GM18870 (cell line): ENCODE measurements around the gene NEK11.
"Not testable (repeated sequence)": the region's sequence is repeated elsewhere in the genome, so short reads cannot be mapped to it uniquely, and the experiment has no call there.

ENCODE experiments used
- ATAC-seq: cut with Tn5 transposase; IDR thresholded peaks from one replicate; pipeline ENCODE4 v1.9.1; 2021; ENCODE audit warnings: moderate library complexity; ENCODE audit not compliant: unreplicated experiment

Gene NEK11

GRCh38 chr3:131283862-131284261, 257.2 kb downstream of the NEK11 start:
- ATAC-seq, result no peak

- no peak for ATAC-seq
These were observed 257.6 kb downstream of the NEK11 start for GRCh38 chr3:131284302-131284701.

GRCh38 chr3:131285456-131285855, 258.8 kb downstream of the NEK11 start:
- ATAC-seq, result no peak

GRCh38 chr3:131299836-131300235, 273.2 kb downstream of the NEK11 start:
- ATAC-seq, result no peak

- no peak for ATAC-seq
These were observed 277.2 kb downstream of the NEK11 start for GRCh38 chr3:131303848-131304247.

GRCh38 chr3:131304890-131305289, 278.2 kb downstream of the NEK11 start:
- no peak for ATAC-seq

GRCh38 chr3:131306242-131306641, 279.6 kb downstream of the NEK11 start:
- no peak for ATAC-seq

- no peak for ATAC-seq
These were observed 287.6 kb downstream of the NEK11 start for GRCh38 chr3:131314318-131314717.

- no peak for ATAC-seq
These were observed 288.5 kb downstream of the NEK11 start for GRCh38 chr3:131315162-131315561.

GRCh38 chr3:131317667-131318066, 291.0 kb downstream of the NEK11 start:
- ATAC-seq, result no peak

- ATAC-seq, result no peak
These were observed 296.3 kb downstream of the NEK11 start for GRCh38 chr3:131323014-131323413.

- ATAC-seq, result no peak
These were observed 297.1 kb downstream of the NEK11 start for GRCh38 chr3:131323792-131324191.

GRCh38 chr3:131324923-131325322, 298.2 kb downstream of the NEK11 start:
- ATAC-seq, result no peak

GRCh38 chr3:131326307-131326706, 299.6 kb downstream of the NEK11 start:
- ATAC-seq, result no peak

GRCh38 chr3:131328721-131329120, 302.0 kb downstream of the NEK11 start:
- ATAC-seq, result no peak

- ATAC-seq, result peak; percentile 45
These were observed 303.1 kb downstream of the NEK11 start for GRCh38 chr3:131329774-131330173.

GRCh38 chr3:131331456-131332085, 304.9 kb downstream of the NEK11 start:
- not testable (repeated sequence) for ATAC-seq

GRCh38 chr3:131338948-131339640, 312.4 kb downstream of the NEK11 start:
- no peak for ATAC-seq

- ATAC-seq, result no peak
These were observed 315.1 kb downstream of the NEK11 start for GRCh38 chr3:131341761-131342160.

- no peak for ATAC-seq
These were observed 322.2 kb downstream of the NEK11 start for GRCh38 chr3:131348911-131349310.

- no peak for ATAC-seq
These were observed 322.8 kb downstream of the NEK11 start for GRCh38 chr3:131349454-131349853.

- no peak for ATAC-seq
These were observed 323.3 kb downstream of the NEK11 start for GRCh38 chr3:131349946-131350347.

GRCh38 chr3:131350506-131350905, 323.8 kb downstream of the NEK11 start:
- ATAC-seq, result no peak
